SK-N-SH treated with all-trans-retinoic acid at 6 μM for 48 hours (cell line): ENCODE data around the gene SNTB2.
"Not testable (repeated sequence)": the region's sequence is repeated elsewhere in the genome, so short reads cannot be mapped to it uniquely, and the experiment has no call there.

Experiments
- ATAC-seq: fragments of 200-7000 bp; cut with Tn5 transposase; 3 replicates; pipeline ENCODE4 v1.9.1; 2020; ENCODE audit warnings: mild to moderate bottlenecking, moderate library complexity
- ARNTL ChIP-seq: fragments of 450-650 bp; formaldehyde crosslinking; IDR thresholded peaks from 2 replicates; pipeline ENCODE4 v1.5.0; 2020; ENCODE audit warnings: low read depth, mild to moderate bottlenecking, moderate library complexity, borderline replicate concordance
- BACH2 ChIP-seq: fragments of 250-450 bp; sonication (Bioruptor Pico); IDR thresholded peaks from 2 replicates; pipeline ENCODE4 v1.9.0; 2021; ENCODE audit warnings: mild to moderate bottlenecking, borderline replicate concordance
- CREB5 ChIP-seq: fragments of 250-450 bp; sonication (Bioruptor Pico); IDR thresholded peaks from 2 replicates; pipeline ENCODE4 v1.5.1; 2020; ENCODE audit warnings: low read depth, mild to moderate bottlenecking, moderate library complexity
- CSDC2 ChIP-seq: fragments of 250-450 bp; sonication (Bioruptor Pico); IDR thresholded peaks from 2 replicates; pipeline ENCODE4 v1.5.0; 2020; ENCODE audit warnings: mild to moderate bottlenecking, moderate library complexity
- CSRNP3 ChIP-seq: fragments of 250-450 bp; sonication (Bioruptor Pico); IDR thresholded peaks from 2 replicates; pipeline ENCODE4 v1.5.1; 2021; ENCODE audit warnings: mild to moderate bottlenecking, moderate library complexity
- ESRRG ChIP-seq: fragments of 250-450 bp; sonication (Bioruptor Pico); IDR thresholded peaks from 2 replicates; pipeline ENCODE4 v1.6.1; 2021; ENCODE audit warnings: mild to moderate bottlenecking
- GLIS3 ChIP-seq: fragments of 250-450 bp; sonication (Bioruptor Pico); IDR thresholded peaks from 2 replicates; pipeline ENCODE4 v1.5.0; 2020; ENCODE audit warnings: mild to moderate bottlenecking, moderate library complexity
- ISL1 ChIP-seq: fragments of 250-450 bp; sonication (Bioruptor Pico); IDR thresholded peaks from 2 replicates; pipeline ENCODE4 v2.1.2; 2022; ENCODE audit warnings: mild to moderate bottlenecking, moderate library complexity
- OSR1 ChIP-seq: fragments of 250-450 bp; sonication (Bioruptor Pico); IDR thresholded peaks from 2 replicates; pipeline ENCODE4 v1.8.0; 2022; ENCODE audit warnings: moderate library complexity, mild to moderate bottlenecking, inconsistent platforms
- PATZ1 ChIP-seq: fragments of 250-450 bp; sonication (Bioruptor Pico); IDR thresholded peaks from 2 replicates; pipeline ENCODE4 v1.8.0; 2020; ENCODE audit warnings: mild to moderate bottlenecking, moderate library complexity, borderline replicate concordance
- POU6F1 ChIP-seq: fragments of 250-450 bp; sonication (Bioruptor Pico); IDR thresholded peaks from 2 replicates; pipeline ENCODE4 v1.8.0; 2021; ENCODE audit warnings: low read depth, mild to moderate bottlenecking, moderate library complexity, borderline replicate concordance
- PPARA ChIP-seq: fragments of 250-450 bp; sonication (Bioruptor Pico); IDR thresholded peaks from 2 replicates; pipeline ENCODE4 v1.5.0; 2020; ENCODE audit warnings: mild to moderate bottlenecking, borderline replicate concordance
- RARB ChIP-seq: fragments of 250-450 bp; sonication (Bioruptor Pico); IDR thresholded peaks from 2 replicates; pipeline ENCODE4 v1.8.0; 2021; ENCODE audit warnings: mild to moderate bottlenecking, moderate library complexity
- SNAI2 ChIP-seq: fragments of 250-450 bp; sonication (Bioruptor Pico); IDR thresholded peaks from 2 replicates; pipeline ENCODE4 v1.5.0; 2020; ENCODE audit warnings: mild to moderate bottlenecking, moderate library complexity
- TCF4 ChIP-seq: fragments of 250-450 bp; sonication (Bioruptor Pico); IDR thresholded peaks from 2 replicates; pipeline ENCODE4 v1.8.0; 2021; ENCODE audit warnings: mild to moderate bottlenecking, moderate library complexity, borderline replicate concordance
- TSHZ2 ChIP-seq: fragments of 250-450 bp; sonication (Bioruptor Pico); IDR thresholded peaks from 2 replicates; pipeline ENCODE4 v1.5.0; 2020; ENCODE audit warnings: mild to moderate bottlenecking, moderate library complexity
- ZC3H10 ChIP-seq: fragments of 250-450 bp; sonication (Bioruptor Pico); IDR thresholded peaks from 2 replicates; pipeline ENCODE4 v1.5.1; 2021; ENCODE audit warnings: mild to moderate bottlenecking, moderate library complexity
- ZFP3 ChIP-seq: fragments of 250-450 bp; sonication (Bioruptor Pico); IDR thresholded peaks from 2 replicates; pipeline ENCODE4 v1.5.0; 2020; ENCODE audit warnings: mild to moderate bottlenecking, moderate library complexity
- ZFP30 ChIP-seq: fragments of 450-650 bp; formaldehyde crosslinking; IDR thresholded peaks from 2 replicates; pipeline ENCODE4 v1.5.0; 2022; ENCODE audit warnings: mild to moderate bottlenecking, moderate library complexity
- ZNF565 ChIP-seq: fragments of 450-650 bp; formaldehyde crosslinking; conservative IDR thresholded peaks from 2 replicates; pipeline ENCODE4 v1.5.0; 2020; ENCODE audit warnings: low read depth, mild to moderate bottlenecking, moderate library complexity
- ZNF70 ChIP-seq: fragments of 450-650 bp; formaldehyde crosslinking; IDR thresholded peaks from 2 replicates; pipeline ENCODE4 v1.5.0; 2020; ENCODE audit warnings: mild to moderate bottlenecking, moderate library complexity
- ZNF8 ChIP-seq: fragments of 450-650 bp; formaldehyde crosslinking; IDR thresholded peaks from 2 replicates; pipeline ENCODE4 v1.5.0; 2020; ENCODE audit warnings: mild to moderate bottlenecking, moderate library complexity

The SNTB2 gene

GRCh38 chr16:69143116-69143515 lies 43.8 kb upstream of the SNTB2 start:
- TF ChIP-seq ARNTL (CRISPR knock-in tag) (no peak), ISL1 (CRISPR knock-in tag) (no peak), ZC3H10 (CRISPR knock-in tag) (no peak), ZNF8 (no peak), GLIS3 (CRISPR knock-in tag) (no peak), ZNF565 (no peak), RARB (CRISPR knock-in tag) (no peak), SNAI2 (CRISPR knock-in tag) (no peak), PATZ1 (no peak), TSHZ2 (CRISPR knock-in tag) (no peak), CSRNP3 (no peak), TCF4 (CRISPR knock-in tag) (no peak)
- ATAC-seq: peak; percentile 62

GRCh38 chr16:69145658-69146057 lies 41.3 kb upstream of the SNTB2 start:
- no peak for TF ChIP-seq PPARA (CRISPR knock-in tag)
- TF ChIP-seq ZC3H10 (CRISPR knock-in tag): no peak
- TF ChIP-seq ESRRG (CRISPR knock-in tag): no peak
- no peak for TF ChIP-seq GLIS3 (CRISPR knock-in tag)
- TF ChIP-seq CSRNP3: no peak
- no peak for TF ChIP-seq SNAI2 (CRISPR knock-in tag)
- TF ChIP-seq TSHZ2 (CRISPR knock-in tag): no peak
- TF ChIP-seq POU6F1: no peak
- no peak for TF ChIP-seq BACH2
- no peak for TF ChIP-seq ZNF8
- no peak for TF ChIP-seq ZNF70 (CRISPR knock-in tag)
- no peak for TF ChIP-seq ZNF565
- no peak for TF ChIP-seq ZFP3 (CRISPR knock-in tag)
- no peak for TF ChIP-seq RARB (CRISPR knock-in tag)
- TF ChIP-seq CSDC2 (CRISPR knock-in tag): no peak
- no peak for TF ChIP-seq OSR1 (CRISPR knock-in tag)
- TF ChIP-seq CREB5 (CRISPR knock-in tag): no peak
- TF ChIP-seq TCF4 (CRISPR knock-in tag): no peak
- no peak for TF ChIP-seq ZFP30
- no peak for TF ChIP-seq ARNTL (CRISPR knock-in tag)
- ATAC-seq: no peak

- not testable (repeated sequence) for ATAC-seq
Measured at GRCh38 chr16:69149621-69150020, 37.3 kb upstream of the SNTB2 start.
